ENCODE data around the gene GPR160. TPM values are rescaled to one million over a fixed set of nuclear protein-coding genes. Genes with fewer than 3 reads are reported as not detected.

GPR160 gene
- total RNA-seq, 6 donors from 2014 or later, result 11.5 to 49.7 (median 34.1) TPM

DNA sequence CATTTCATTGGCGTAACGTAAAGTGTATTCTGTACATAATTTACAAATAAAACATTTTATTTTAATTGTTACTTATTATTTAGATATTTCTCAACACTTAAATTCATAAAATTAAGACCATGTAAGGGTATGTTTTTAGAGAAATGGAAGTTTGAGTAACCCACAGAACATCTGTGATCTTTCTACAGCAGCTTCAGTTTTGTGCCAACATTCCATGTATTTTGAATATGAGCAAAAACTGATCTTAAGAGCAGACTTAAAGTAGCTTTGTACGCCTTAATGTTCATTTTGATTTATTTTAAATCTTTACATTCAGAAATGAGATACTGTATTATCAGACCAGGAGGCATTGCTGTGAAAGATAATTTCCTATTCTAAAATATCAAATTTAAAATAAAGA is 44.0 kb upstream of the GPR160 start:
- TF ChIP-seq EP300 (IDR thresholded peaks at IDR 0.05) (no peak), POLR2A (IDR thresholded peaks at IDR 0.05) (no peak), POLR2AphosphoS5 (IDR thresholded peaks at IDR 0.05) (no peak)
- TF ChIP-seq, protein P1, sequence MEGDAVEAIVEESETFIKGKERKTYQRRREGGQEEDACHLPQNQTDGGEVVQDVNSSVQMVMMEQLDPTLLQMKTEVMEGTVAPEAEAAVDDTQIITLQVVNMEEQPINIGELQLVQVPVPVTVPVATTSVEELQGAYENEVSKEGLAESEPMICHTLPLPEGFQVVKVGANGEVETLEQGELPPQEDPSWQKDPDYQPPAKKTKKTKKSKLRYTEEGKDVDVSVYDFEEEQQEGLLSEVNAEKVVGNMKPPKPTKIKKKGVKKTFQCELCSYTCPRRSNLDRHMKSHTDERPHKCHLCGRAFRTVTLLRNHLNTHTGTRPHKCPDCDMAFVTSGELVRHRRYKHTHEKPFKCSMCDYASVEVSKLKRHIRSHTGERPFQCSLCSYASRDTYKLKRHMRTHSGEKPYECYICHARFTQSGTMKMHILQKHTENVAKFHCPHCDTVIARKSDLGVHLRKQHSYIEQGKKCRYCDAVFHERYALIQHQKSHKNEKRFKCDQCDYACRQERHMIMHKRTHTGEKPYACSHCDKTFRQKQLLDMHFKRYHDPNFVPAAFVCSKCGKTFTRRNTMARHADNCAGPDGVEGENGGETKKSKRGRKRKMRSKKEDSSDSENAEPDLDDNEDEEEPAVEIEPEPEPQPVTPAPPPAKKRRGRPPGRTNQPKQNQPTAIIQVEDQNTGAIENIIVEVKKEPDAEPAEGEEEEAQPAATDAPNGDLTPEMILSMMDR (IDR thresholded peaks at IDR 0.05), result no peak
- no peak for DNase-seq
- Histone ChIP-seq H3K4me1 (no peaks in the 10 kb centered on the region), H3K4me3 (no peak overlapping the region), H3K27ac (no peak overlapping the region), H3K27me3 (no peaks in the 10 kb centered on the region), H3K9me3 (no peaks in the 10 kb centered on the region), H3K36me3 (peaks cover 9 to 61% (median 24%) of the 10 kb centered on the region in 4 donors)
- ATAC-seq (ENCODE audit: low FRiP score in 2 of 2), result no peak
- WGBS, 2 donors, result 92 to 93% methylated on average over 3 of the region's 3 CpGs

GRCh38 chr3:169996063-169996462 is 41.7 kb upstream of the GPR160 start:
- H3K27ac ChIP-seq, result peak overlapping the region in 1 of 4 donors; percentile 32
- WGBS, 2 donors, result 93 to 96% methylated on average over 2 of the region's 2 CpGs
- no peak overlapping the region for H3K4me3 ChIP-seq
- DNase-seq (no peak), ATAC-seq (ENCODE audit: low FRiP score in 2 of 2) (no peak)
- H3K27me3 ChIP-seq, result no peaks in the 10 kb centered on the region
- no peaks in the 10 kb centered on the region for H3K9me3 ChIP-seq
- no peaks in the 10 kb centered on the region for H3K4me1 ChIP-seq
- TF ChIP-seq POLR2AphosphoS5 (IDR thresholded peaks at IDR 0.05), result no peak
- no peak for TF ChIP-seq EP300 (IDR thresholded peaks at IDR 0.05)
- TF ChIP-seq POLR2A (IDR thresholded peaks at IDR 0.05), result no peak
- TF ChIP-seq, protein P1 (IDR thresholded peaks at IDR 0.05), result no peak
- H3K36me3 ChIP-seq, result peaks cover 9 to 42% (median 15%) of the 10 kb centered on the region in 4 donors

DNA sequence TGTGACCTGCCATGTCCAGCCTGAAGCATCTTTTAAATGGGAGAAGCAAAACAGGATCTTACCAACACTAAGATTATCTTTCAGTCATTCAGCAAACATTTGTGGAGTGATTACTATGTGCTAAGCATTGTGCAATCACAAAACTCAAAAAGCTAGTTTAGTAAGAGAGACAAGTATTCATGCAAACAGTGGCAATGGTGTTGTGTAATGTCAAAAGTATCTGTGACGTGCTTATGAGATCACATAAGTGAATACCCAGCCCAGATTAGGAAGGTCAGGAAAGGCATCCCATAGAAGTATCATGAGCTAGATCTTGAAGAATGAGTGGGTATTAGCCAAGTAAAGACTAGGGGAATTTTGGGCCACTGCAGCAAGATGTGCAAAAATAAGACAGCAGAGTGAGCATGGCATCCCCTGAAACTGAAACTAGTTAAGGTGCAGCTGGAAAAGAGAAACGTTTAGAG is 39.1 kb upstream of the GPR160 start:
- Histone ChIP-seq H3K9me3 (no peaks in the 10 kb centered on the region), H3K36me3 (peaks cover 3 to 17% (median 6%) of the 10 kb centered on the region in 4 donors), H3K27ac (no peak overlapping the region), H3K4me1 (peaks cover 0 to 9% (median 8%) of the 10 kb centered on the region in 4 donors), H3K4me3 (no peak overlapping the region), H3K27me3 (no peaks in the 10 kb centered on the region)
- ATAC-seq (ENCODE audit: low FRiP score in 2 of 2) (peak; percentile 37 to 70), DNase-seq (no peak)
- WGBS, 2 donors, result 30 to 35% methylated on average over 2 of the region's 2 CpGs
- TF ChIP-seq POLR2AphosphoS5 (IDR thresholded peaks at IDR 0.05) (peak in 1 of 2 donors; percentile 72), POLR2A (IDR thresholded peaks at IDR 0.05) (no peak), EP300 (IDR thresholded peaks at IDR 0.05) (peak in 1 of 4 donors; percentile 93)
- TF ChIP-seq, protein P1 (IDR thresholded peaks at IDR 0.05), result peak in 1 of 6 experiments; percentile 7

- ATAC-seq (ENCODE audit: low FRiP score in 2 of 2) (no peak), DNase-seq (no peak)
- H3K4me3 ChIP-seq, result no peak overlapping the region
- peaks cover 0 to 10% (median 8%) of the 10 kb centered on the region in 4 donors for H3K4me1 ChIP-seq
- 97 to 100% methylated on average over 1 of the region's 1 CpG for WGBS, 2 donors
- TF ChIP-seq POLR2AphosphoS5 (IDR thresholded peaks at IDR 0.05), result no peak
- TF ChIP-seq EP300 (IDR thresholded peaks at IDR 0.05), result no peak
- no peak for TF ChIP-seq POLR2A (IDR thresholded peaks at IDR 0.05)
- TF ChIP-seq, protein P1 (IDR thresholded peaks at IDR 0.05), result no peak
- H3K36me3 ChIP-seq, result peaks cover 3 to 13% (median 4%) of the 10 kb centered on the region in 4 donors
- H3K9me3 ChIP-seq, result no peaks in the 10 kb centered on the region
- H3K27me3 ChIP-seq, result no peaks in the 10 kb centered on the region
- no peak overlapping the region for H3K27ac ChIP-seq
These were observed 38.4 kb upstream of the GPR160 start for GRCh38 chr3:169999433-169999832.

DNA sequence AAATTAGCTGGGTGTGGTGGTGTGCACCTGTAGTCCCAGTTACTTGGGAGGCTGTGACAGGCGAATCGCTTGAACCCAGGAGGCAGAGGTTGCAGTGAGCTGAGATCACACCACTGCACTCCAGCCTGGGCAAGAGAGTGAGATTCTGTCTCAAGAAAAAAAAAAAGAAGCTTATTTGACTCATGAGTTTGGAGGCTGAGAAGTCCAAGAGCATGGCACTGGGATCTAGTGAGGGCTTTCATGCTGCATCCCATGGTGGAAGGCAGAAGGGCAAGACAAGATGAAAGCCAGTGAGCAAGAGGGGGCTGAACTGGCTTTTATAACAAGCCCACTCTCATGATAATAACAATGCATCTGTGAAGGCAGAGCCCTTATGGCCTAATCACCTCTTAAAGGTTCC is 37.7 kb upstream of the GPR160 start:
- no peak for ATAC-seq (ENCODE audit: low FRiP score in 2 of 2)
- TF ChIP-seq EP300 (IDR thresholded peaks at IDR 0.05) (no peak), POLR2A (IDR thresholded peaks at IDR 0.05) (no peak), POLR2AphosphoS5 (IDR thresholded peaks at IDR 0.05) (no peak)
- TF ChIP-seq, protein P1 (IDR thresholded peaks at IDR 0.05), result no peak
- DNase-seq, result no peak
- Histone ChIP-seq H3K9me3 (no peaks in the 10 kb centered on the region), H3K36me3 (peaks cover 3 to 13% (median 4%) of the 10 kb centered on the region in 4 donors), H3K27me3 (no peaks in the 10 kb centered on the region), H3K27ac (no peak overlapping the region), H3K4me1 (peaks cover 0 to 10% (median 8%) of the 10 kb centered on the region in 4 donors), H3K4me3 (no peak overlapping the region)
- WGBS, 2 donors, result 100% methylated on average over 2 of the region's 2 CpGs
